ENCODE measurements around the gene DSTN.

DSTN gene

DNA sequence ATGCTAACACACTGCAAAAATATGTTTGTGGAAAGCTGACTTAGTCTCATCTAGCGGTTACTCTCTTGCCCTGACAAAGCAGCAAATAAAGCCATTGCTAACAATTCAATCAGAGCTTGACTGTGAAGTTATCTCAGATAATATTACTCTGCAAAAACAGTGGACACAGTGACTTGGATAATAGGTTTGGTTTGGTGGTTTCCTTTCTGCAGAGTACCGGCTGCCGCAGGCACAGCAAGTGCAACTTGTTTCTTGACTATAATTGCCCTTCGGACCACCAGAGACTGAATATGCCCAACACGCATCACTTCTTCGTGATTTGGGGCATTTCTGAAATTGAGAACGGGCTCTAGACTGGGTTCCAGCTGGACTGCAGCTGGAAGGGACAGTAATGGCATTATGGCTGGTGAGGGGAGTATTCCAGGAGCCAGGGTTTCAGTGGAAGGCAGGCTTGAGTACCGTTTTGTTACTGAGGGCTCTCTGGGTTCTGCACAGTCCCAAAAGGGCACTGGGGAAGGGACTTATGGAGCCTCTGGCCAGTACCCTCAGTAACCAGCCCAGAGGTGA, 40.0 kb downstream of the DSTN start:
- Histone ChIP-seq H3K4me1 (ENCODE audit: control extremely low read depth in 1 of 4, control insufficient read depth in 4 of 4, insufficient read depth in 4 of 4, low read length in 3 of 4) (peaks cover 6 to 47% (median 33%) of the 10 kb centered on the region in 4 experiments), H3K27ac (ENCODE audit: insufficient read depth in 1 of 2, low read depth in 1 of 2, low read length in 2 of 2, poor library complexity in 1 of 2, severe bottlenecking in 2 of 2) (no peak overlapping the region), H3K4me3 (ENCODE audit: control insufficient read depth in 1 of 7, extremely low read depth in 1 of 7, insufficient read depth in 4 of 7, low read depth in 2 of 7, low read length in 6 of 7) (peak overlapping the region in 1 of 7 experiments; percentile 55), H3K9me3 (ENCODE audit: control extremely low read depth in 1 of 5, control insufficient read depth in 4 of 5, insufficient read depth in 2 of 5, low read depth in 1 of 5, low read length in 4 of 5) (no peaks in the 10 kb centered on the region), H3K36me3 (ENCODE audit: control insufficient read depth in 4 of 4, insufficient read depth in 4 of 4, low read length in 3 of 4) (peaks cover 2 to 35% (median 19%) of the 10 kb centered on the region in 4 experiments), H3K27me3 (replicated peaks in 2 of 5; ENCODE audit: control insufficient read depth in 4 of 5, insufficient read depth in 5 of 5, low read length in 4 of 5) (no peaks in the 10 kb centered on the region)
- ChIA-PET POLR2A (interaction anchor here (1.0 kb wide), 1 partner anchor 40 kb away, joined by 3 read pairs; the partner anchor contains the start of gene DSTN), CTCF (interaction anchor here (0.8 to 2.0 kb wide), 5 partner anchors 9 to 73 kb away, joined by 3 to 9 read pairs (median 4); partner anchors contain the start of gene DSTN)
- WGBS (ENCODE audit: insufficient coverage), result 51% methylated on average over 8 of the region's 8 CpGs
- DNase-seq, result peak; percentile 13 to 69 (median 59)

DNA sequence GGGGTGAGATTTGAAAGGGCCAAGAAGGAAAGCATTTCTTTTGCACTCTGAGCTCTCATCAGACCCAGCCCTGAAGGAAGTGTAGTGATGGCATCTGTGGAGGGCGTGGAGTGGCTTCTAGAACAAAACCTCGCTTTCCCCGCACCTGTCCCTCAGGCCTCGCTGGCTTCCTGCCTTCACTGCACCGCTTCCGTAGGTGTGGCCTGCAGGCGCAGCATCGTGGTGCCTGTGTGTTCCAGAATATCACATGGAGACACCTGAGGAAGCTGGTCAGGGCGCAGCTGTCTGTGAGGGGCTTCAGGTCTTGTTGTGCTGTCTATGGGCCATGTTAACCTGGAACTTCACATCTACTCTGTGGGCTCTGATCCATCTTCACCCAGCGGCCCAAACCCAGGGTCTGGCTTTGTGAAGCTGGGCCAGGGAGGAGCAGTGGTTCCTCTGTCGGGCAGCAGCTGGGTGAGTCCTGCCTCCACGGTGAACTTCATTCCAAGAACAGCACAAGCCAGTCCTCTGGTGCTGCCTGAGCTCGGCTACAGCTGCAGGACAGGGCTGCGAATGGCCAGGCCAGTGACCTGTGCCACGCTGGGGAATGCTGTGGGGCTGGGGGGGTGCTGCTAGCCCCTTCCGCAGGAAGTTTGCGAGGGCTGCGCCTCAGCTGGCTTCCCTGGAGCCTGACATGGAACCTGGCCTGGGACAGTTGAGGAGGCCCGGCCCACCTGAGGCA, 40.9 kb downstream of the DSTN start:
- H3K27me3 ChIP-seq (replicated peaks in 2 of 5; ENCODE audit: control insufficient read depth in 4 of 5, insufficient read depth in 5 of 5, low read length in 4 of 5), result no peaks in the 10 kb centered on the region
- H3K36me3 ChIP-seq (ENCODE audit: control insufficient read depth in 4 of 4, insufficient read depth in 4 of 4, low read length in 3 of 4), result peaks cover 0 to 36% (median 18%) of the 10 kb centered on the region in 4 experiments
- H3K9me3 ChIP-seq (ENCODE audit: control extremely low read depth in 1 of 5, control insufficient read depth in 4 of 5, insufficient read depth in 2 of 5, low read depth in 1 of 5, low read length in 4 of 5), result no peaks in the 10 kb centered on the region
- no peak overlapping the region for H3K27ac ChIP-seq (ENCODE audit: insufficient read depth in 1 of 2, low read depth in 1 of 2, low read length in 2 of 2, poor library complexity in 1 of 2, severe bottlenecking in 2 of 2)
- H3K4me3 ChIP-seq (ENCODE audit: control insufficient read depth in 1 of 7, extremely low read depth in 1 of 7, insufficient read depth in 4 of 7, low read depth in 2 of 7, low read length in 6 of 7), result no peak overlapping the region
- CTCF ChIA-PET, result interaction anchor here (0.6 to 2.0 kb wide), 7 partner anchors 10 to 385 kb away, joined by 3 to 9 read pairs (median 4); partner anchors contain the start of gene DSTN
- peaks cover 6 to 56% (median 39%) of the 10 kb centered on the region in 4 experiments for H3K4me1 ChIP-seq (ENCODE audit: control extremely low read depth in 1 of 4, control insufficient read depth in 4 of 4, insufficient read depth in 4 of 4, low read length in 3 of 4)
- WGBS (ENCODE audit: insufficient coverage), result 60% methylated on average over 19 of the region's 19 CpGs
- DNase-seq, result peak; percentile 16 to 83 (median 74)
- POLR2A ChIA-PET, result interaction anchor here (1.0 kb wide), 1 partner anchor 41 kb away, joined by 3 read pairs; the partner anchor contains the start of gene DSTN

DNA sequence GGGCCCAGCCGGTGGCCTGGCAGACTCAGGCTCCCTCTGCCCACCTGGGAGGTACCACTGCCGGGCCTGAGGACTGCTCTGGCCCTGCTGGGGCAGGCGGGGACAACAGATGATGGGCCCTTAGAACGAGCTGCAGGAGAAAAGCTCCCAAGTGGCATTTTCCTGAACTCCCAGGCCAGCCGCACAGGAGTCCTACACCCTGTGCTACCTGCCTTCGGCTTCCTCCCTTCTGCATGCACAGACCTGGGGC, 41.3 kb downstream of the DSTN start:
- ChIA-PET CTCF (interaction anchor here (0.6 to 2.0 kb wide), 6 partner anchors 10 to 384 kb away, joined by 3 to 9 read pairs (median 4); no protein-coding TSS in a partner anchor), POLR2A (no interaction called here)
- WGBS (ENCODE audit: insufficient coverage), result 79% methylated on average over 6 of the region's 6 CpGs
- Histone ChIP-seq H3K27me3 (replicated peaks in 2 of 5; ENCODE audit: control insufficient read depth in 4 of 5, insufficient read depth in 5 of 5, low read length in 4 of 5) (no peaks in the 10 kb centered on the region), H3K9me3 (ENCODE audit: control extremely low read depth in 1 of 5, control insufficient read depth in 4 of 5, insufficient read depth in 2 of 5, low read depth in 1 of 5, low read length in 4 of 5) (no peaks in the 10 kb centered on the region), H3K36me3 (ENCODE audit: control insufficient read depth in 4 of 4, insufficient read depth in 4 of 4, low read length in 3 of 4) (peaks cover 0 to 38% (median 22%) of the 10 kb centered on the region in 4 experiments), H3K4me1 (ENCODE audit: control extremely low read depth in 1 of 4, control insufficient read depth in 4 of 4, insufficient read depth in 4 of 4, low read length in 3 of 4) (peaks cover 6 to 60% (median 41%) of the 10 kb centered on the region in 4 experiments), H3K27ac (ENCODE audit: insufficient read depth in 1 of 2, low read depth in 1 of 2, low read length in 2 of 2, poor library complexity in 1 of 2, severe bottlenecking in 2 of 2) (no peak overlapping the region), H3K4me3 (ENCODE audit: control insufficient read depth in 1 of 7, extremely low read depth in 1 of 7, insufficient read depth in 4 of 7, low read depth in 2 of 7, low read length in 6 of 7) (no peak overlapping the region)
- DNase-seq, result peak in 1 of 3 donors; percentile 21

DNA sequence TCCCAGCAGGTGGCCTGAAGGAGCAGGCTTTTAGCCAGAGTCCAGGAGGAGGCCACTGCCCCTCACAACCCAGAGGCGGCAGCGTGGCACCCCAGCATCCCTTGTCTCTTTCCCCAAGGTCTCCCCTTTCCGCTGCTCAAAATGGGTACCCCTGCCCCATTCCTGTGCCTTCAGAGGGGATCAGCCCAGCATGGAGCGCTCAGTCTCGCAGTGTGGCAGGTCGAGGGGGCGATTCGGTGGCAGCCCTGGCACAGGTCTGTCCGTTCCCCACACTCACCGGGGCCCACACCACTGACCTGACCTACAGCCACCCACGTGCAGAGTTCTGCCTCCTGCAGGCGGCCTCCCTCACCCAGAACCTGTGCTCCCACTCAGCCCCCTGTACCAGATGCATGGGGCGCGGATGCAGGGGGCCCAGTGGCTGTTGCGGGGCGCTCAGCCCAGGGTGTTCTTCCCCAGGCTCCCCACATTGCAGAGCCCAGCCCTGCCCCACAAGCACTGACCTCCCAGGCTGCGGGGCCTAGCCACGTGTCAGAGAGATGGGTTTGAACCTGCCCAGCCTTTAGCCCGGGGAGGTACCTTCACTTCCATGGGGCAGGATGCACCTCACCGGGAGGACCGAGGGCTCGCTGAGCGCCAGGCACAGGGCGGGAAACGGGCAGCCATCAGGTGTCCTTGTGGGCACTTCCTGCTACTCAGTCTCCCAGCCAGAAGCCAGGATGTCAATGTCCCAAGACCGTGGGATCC, 41.8 kb downstream of the DSTN start:
- H3K27ac ChIP-seq (ENCODE audit: insufficient read depth in 1 of 2, low read depth in 1 of 2, low read length in 2 of 2, poor library complexity in 1 of 2, severe bottlenecking in 2 of 2), result no peak overlapping the region
- peaks cover 0 to 43% (median 26%) of the 10 kb centered on the region in 4 experiments for H3K36me3 ChIP-seq (ENCODE audit: control insufficient read depth in 4 of 4, insufficient read depth in 4 of 4, low read length in 3 of 4)
- H3K9me3 ChIP-seq (ENCODE audit: control extremely low read depth in 1 of 5, control insufficient read depth in 4 of 5, insufficient read depth in 2 of 5, low read depth in 1 of 5, low read length in 4 of 5), result no peaks in the 10 kb centered on the region
- 88% methylated on average over 23 of the region's 26 CpGs for WGBS (ENCODE audit: insufficient coverage)
- H3K4me3 ChIP-seq (ENCODE audit: control insufficient read depth in 1 of 7, extremely low read depth in 1 of 7, insufficient read depth in 4 of 7, low read depth in 2 of 7, low read length in 6 of 7), result no peak overlapping the region
- no peaks in the 10 kb centered on the region for H3K27me3 ChIP-seq (replicated peaks in 2 of 5; ENCODE audit: control insufficient read depth in 4 of 5, insufficient read depth in 5 of 5, low read length in 4 of 5)
- ChIA-PET POLR2A (no interaction called here), CTCF (interaction anchor here (0.6 to 1.5 kb wide), 4 partner anchors 10 to 384 kb away, joined by 4 to 10 read pairs (median 4); no protein-coding TSS in a partner anchor)
- peaks cover 6 to 65% (median 44%) of the 10 kb centered on the region in 4 experiments for H3K4me1 ChIP-seq (ENCODE audit: control extremely low read depth in 1 of 4, control insufficient read depth in 4 of 4, insufficient read depth in 4 of 4, low read length in 3 of 4)
- DNase-seq, result peak in 2 of 3 donors; percentile 9 to 18

DNA sequence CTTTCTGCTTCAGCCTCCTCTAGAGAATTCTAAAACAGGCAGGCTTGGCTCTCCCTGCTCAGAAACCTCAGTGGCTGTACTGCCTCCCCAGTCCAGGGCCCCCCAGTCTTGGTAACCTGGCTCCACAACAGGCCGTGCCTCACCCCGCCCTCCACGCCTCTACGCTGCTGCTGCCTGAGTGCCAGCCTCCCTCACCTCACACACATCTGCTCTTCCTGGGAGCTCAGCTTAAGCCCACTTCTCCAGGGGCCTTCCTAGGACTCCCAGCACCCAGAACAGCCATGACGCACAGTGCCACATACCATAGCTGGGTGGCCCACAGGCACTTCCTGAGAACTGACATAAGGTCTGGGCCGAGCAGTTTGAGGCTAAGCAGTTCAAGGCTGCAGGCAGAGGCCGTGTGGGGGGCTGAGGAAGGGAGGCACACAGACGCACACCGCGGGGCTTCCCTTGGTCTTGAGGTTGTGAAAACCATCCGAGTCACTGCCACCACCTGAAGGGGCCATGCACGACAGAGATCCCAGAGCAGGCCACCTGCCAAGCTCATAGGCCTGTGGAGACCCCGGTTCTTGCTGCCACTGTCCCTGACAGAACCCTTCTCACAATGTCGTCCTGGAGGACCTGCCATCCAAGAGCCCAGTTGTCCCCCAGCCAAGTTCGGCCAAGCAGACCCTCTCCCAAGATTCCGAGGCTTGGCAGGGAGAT, 42.6 kb downstream of the DSTN start:
- H3K9me3 ChIP-seq (ENCODE audit: control extremely low read depth in 1 of 5, control insufficient read depth in 4 of 5, insufficient read depth in 2 of 5, low read depth in 1 of 5, low read length in 4 of 5), result no peaks in the 10 kb centered on the region
- 57% methylated on average over 16 of the region's 16 CpGs for WGBS (ENCODE audit: insufficient coverage)
- no peak overlapping the region for H3K4me3 ChIP-seq (ENCODE audit: control insufficient read depth in 1 of 7, extremely low read depth in 1 of 7, insufficient read depth in 4 of 7, low read depth in 2 of 7, low read length in 6 of 7)
- H3K36me3 ChIP-seq (ENCODE audit: control insufficient read depth in 4 of 4, insufficient read depth in 4 of 4, low read length in 3 of 4), result peaks cover 0 to 51% (median 30%) of the 10 kb centered on the region in 4 experiments
- peak; percentile 16 to 79 (median 79) for DNase-seq
- no peaks in the 10 kb centered on the region for H3K27me3 ChIP-seq (replicated peaks in 2 of 5; ENCODE audit: control insufficient read depth in 4 of 5, insufficient read depth in 5 of 5, low read length in 4 of 5)
- no peak overlapping the region for H3K27ac ChIP-seq (ENCODE audit: insufficient read depth in 1 of 2, low read depth in 1 of 2, low read length in 2 of 2, poor library complexity in 1 of 2, severe bottlenecking in 2 of 2)
- ChIA-PET CTCF (interaction anchor here (0.9 to 1.5 kb wide), 5 partner anchors 11 to 294 kb away, joined by 3 to 10 read pairs (median 4); no protein-coding TSS in a partner anchor), POLR2A (interaction anchor here (0.7 kb wide), 1 partner anchor 354 kb away, joined by 3 read pairs; no protein-coding TSS in a partner anchor)
- peaks cover 6 to 71% (median 46%) of the 10 kb centered on the region in 4 experiments for H3K4me1 ChIP-seq (ENCODE audit: control extremely low read depth in 1 of 4, control insufficient read depth in 4 of 4, insufficient read depth in 4 of 4, low read length in 3 of 4)

DNA sequence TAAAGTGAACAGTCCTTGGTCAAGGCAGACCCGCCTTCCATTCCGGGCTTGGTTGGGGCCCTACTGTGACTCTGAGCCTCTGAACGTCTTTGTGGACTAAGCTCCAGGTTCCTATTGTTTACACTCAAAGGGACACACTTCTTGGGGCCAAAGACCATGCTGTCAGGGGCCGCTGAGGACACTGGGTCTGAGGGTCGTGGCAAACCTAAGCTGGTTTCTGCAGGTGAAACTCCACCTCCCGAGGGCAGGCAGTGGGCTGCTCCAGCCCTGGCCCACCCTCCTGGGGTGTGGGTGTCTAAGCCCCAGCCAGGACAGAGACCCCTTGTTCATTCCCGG, 43.1 kb downstream of the DSTN start:
- H3K4me3 ChIP-seq (ENCODE audit: control insufficient read depth in 1 of 7, extremely low read depth in 1 of 7, insufficient read depth in 4 of 7, low read depth in 2 of 7, low read length in 6 of 7), result no peak overlapping the region
- no peaks in the 10 kb centered on the region for H3K9me3 ChIP-seq (ENCODE audit: control extremely low read depth in 1 of 5, control insufficient read depth in 4 of 5, insufficient read depth in 2 of 5, low read depth in 1 of 5, low read length in 4 of 5)
- H3K4me1 ChIP-seq (ENCODE audit: control extremely low read depth in 1 of 4, control insufficient read depth in 4 of 4, insufficient read depth in 4 of 4, low read length in 3 of 4), result peaks cover 6 to 71% (median 46%) of the 10 kb centered on the region in 4 experiments
- H3K36me3 ChIP-seq (ENCODE audit: control insufficient read depth in 4 of 4, insufficient read depth in 4 of 4, low read length in 3 of 4), result peaks cover 0 to 50% (median 30%) of the 10 kb centered on the region in 4 experiments
- POLR2A ChIA-PET, result interaction anchor here (0.7 kb wide), 1 partner anchor 354 kb away, joined by 3 read pairs; no protein-coding TSS in a partner anchor
- DNase-seq, result no peak
- CTCF ChIA-PET, result interaction anchor here (0.9 to 1.5 kb wide), 5 partner anchors 10 to 294 kb away, joined by 3 to 10 read pairs (median 4); no protein-coding TSS in a partner anchor
- no peaks in the 10 kb centered on the region for H3K27me3 ChIP-seq (replicated peaks in 2 of 5; ENCODE audit: control insufficient read depth in 4 of 5, insufficient read depth in 5 of 5, low read length in 4 of 5)
- 95% methylated on average over 6 of the region's 7 CpGs for WGBS (ENCODE audit: insufficient coverage)
- no peak overlapping the region for H3K27ac ChIP-seq (ENCODE audit: insufficient read depth in 1 of 2, low read depth in 1 of 2, low read length in 2 of 2, poor library complexity in 1 of 2, severe bottlenecking in 2 of 2)
